Ishikawa (cell line): ENCODE results near the gene PSMD5.

Source experiments
- CEBPB ChIP-seq: IDR thresholded peaks from 2 replicates; pipeline ENCODE4 v1.6.1; 2012
- CREB1 ChIP-seq: IDR thresholded peaks from 2 replicates; pipeline ENCODE4 v1.6.1; 2012; ENCODE audit warnings: low read depth
- EGR1 ChIP-seq: IDR thresholded peaks from 2 replicates; pipeline ENCODE4 v1.6.1; 2012
- EP300 ChIP-seq: IDR thresholded peaks from 2 replicates; pipeline ENCODE4 v1.6.1; 2012; ENCODE audit warnings: borderline replicate concordance
- FOXM1 ChIP-seq: IDR thresholded peaks from 2 replicates; pipeline ENCODE4 v1.6.1; 2012; ENCODE audit warnings: low read depth, borderline replicate concordance
- MAX ChIP-seq: IDR thresholded peaks from 2 replicates; pipeline ENCODE4 v1.6.1; 2012
- RAD21 ChIP-seq: IDR thresholded peaks from 2 replicates; pipeline ENCODE4 v1.6.1; 2012; ENCODE audit warnings: low read depth
- REST ChIP-seq: IDR thresholded peaks from 2 replicates; pipeline ENCODE4 v1.6.1; 2012; ENCODE audit warnings: low read depth, mild to moderate bottlenecking
- TAF1 ChIP-seq: IDR thresholded peaks from 2 replicates; pipeline ENCODE4 v1.6.1; 2012; ENCODE audit warnings: low read depth, mild to moderate bottlenecking
- TCF12 ChIP-seq: IDR thresholded peaks from 2 replicates; pipeline ENCODE4 v1.6.1; 2012; ENCODE audit warnings: low read depth
- TEAD4 ChIP-seq: IDR thresholded peaks from 2 replicates; pipeline ENCODE4 v1.6.1; 2012
- YY1 ChIP-seq: IDR thresholded peaks from 2 replicates; pipeline ENCODE4 v1.6.1; 2012; ENCODE audit warnings: low read depth

GRCh38 chr9:120890320-120891244 lies 47.9 kb upstream of the PSMD5 start:
- TF ChIP-seq EP300 (no peak), RAD21 (no peak), REST (no peak), EGR1 (no peak), YY1 (no peak), MAX (no peak), CEBPB (no peak), TEAD4 (no peak), FOXM1 (no peak), CREB1 (no peak), TCF12 (no peak), TAF1 (no peak)
